Bronchial epithelial cell (primary cell): ENCODE data around the gene FAXDC2. TPM values are rescaled to one million over a fixed set of nuclear protein-coding genes. Genes with fewer than 3 reads are reported as not detected.

Experiments
- DNase-seq: peaks from one replicate; pipeline ENCODE4 v3.0.0-alpha.2; 2010; ENCODE audit warnings: low read depth
- FAIRE-seq: peaks from 2 replicates; lab custom pipeline; 2011; peaks lifted over from hg19 to GRCh38; lab: Jason Lieb, UNC
- H3K27me3 ChIP-seq: 2 replicates; pipeline ENCODE4 v1.5.1; 2011; ENCODE audit warnings: low read length; ENCODE audit not compliant: control insufficient read depth, insufficient read depth
- H3K36me3 ChIP-seq: 2 replicates; pipeline ENCODE4 v1.5.1; 2011; ENCODE audit warnings: low read length; ENCODE audit not compliant: control insufficient read depth, insufficient read depth
- H3K4me3 ChIP-seq: 2 replicates; pipeline ENCODE4 v1.5.1; 2011; ENCODE audit warnings: mild to moderate bottlenecking, low read depth, low read length, control low read depth
- total RNA-seq: library from RNA; depleted of rRNA; stranded (reverse); fragments of >200 nt; gene quantifications from 2 replicates; pipeline ENCODE4 v1.2.1, GENCODE V29; 2014
- TF ChIP-seq, protein P1 (sequence below): IDR thresholded peaks from 2 replicates; pipeline ENCODE4 v1.5.1; 2011; ENCODE audit warnings: mild to moderate bottlenecking, moderate library complexity, low read length, control low read depth, inconsistent platforms; ENCODE audit not compliant: insufficient read depth, severe bottlenecking

Gene FAXDC2
- total RNA-seq, 1 donor from 2014 or later = 1.1 TPM

DNA sequence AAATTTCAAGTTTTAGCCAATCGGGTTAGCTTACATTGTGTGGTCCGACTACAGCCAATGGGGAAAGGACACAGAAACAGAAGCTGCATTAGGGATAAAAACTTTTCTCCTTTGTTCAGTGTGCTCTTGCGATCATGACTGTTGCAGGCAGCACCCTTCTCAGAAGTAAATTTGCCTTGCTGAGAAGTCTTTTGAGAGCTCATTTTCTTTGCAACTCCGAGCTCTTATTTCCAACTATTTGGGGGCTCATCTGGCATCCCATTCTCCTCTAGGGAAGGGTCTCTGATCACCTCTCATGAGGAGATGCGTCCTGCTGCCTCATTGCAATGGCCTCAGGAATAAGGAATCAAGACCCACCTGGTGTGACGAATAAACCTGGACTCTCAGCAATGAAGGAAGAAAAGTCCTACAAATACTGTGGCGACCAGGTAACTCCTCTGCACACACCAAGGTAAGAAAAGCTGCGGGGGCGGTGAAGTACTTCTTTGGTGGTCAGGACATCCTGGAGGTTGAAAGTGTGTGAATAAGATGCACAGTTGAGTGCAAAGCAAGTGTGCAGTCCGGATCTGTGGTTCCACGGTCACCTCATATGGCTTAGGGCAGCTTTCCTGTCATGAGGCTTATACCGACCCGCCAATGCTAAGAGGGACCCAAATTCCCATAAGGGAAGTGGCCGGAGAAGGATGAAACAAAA is 28.4 kb upstream of the FAXDC2 start:
- no peak overlapping the region for H3K4me3 ChIP-seq
- TF ChIP-seq, protein P1, sequence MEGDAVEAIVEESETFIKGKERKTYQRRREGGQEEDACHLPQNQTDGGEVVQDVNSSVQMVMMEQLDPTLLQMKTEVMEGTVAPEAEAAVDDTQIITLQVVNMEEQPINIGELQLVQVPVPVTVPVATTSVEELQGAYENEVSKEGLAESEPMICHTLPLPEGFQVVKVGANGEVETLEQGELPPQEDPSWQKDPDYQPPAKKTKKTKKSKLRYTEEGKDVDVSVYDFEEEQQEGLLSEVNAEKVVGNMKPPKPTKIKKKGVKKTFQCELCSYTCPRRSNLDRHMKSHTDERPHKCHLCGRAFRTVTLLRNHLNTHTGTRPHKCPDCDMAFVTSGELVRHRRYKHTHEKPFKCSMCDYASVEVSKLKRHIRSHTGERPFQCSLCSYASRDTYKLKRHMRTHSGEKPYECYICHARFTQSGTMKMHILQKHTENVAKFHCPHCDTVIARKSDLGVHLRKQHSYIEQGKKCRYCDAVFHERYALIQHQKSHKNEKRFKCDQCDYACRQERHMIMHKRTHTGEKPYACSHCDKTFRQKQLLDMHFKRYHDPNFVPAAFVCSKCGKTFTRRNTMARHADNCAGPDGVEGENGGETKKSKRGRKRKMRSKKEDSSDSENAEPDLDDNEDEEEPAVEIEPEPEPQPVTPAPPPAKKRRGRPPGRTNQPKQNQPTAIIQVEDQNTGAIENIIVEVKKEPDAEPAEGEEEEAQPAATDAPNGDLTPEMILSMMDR = no peak
- DNase-seq = no peak
- H3K27me3 ChIP-seq = no peaks in the 10 kb centered on the region
- FAIRE-seq = no peak
- H3K36me3 ChIP-seq = peaks cover 6% of the 10 kb centered on the region

DNA sequence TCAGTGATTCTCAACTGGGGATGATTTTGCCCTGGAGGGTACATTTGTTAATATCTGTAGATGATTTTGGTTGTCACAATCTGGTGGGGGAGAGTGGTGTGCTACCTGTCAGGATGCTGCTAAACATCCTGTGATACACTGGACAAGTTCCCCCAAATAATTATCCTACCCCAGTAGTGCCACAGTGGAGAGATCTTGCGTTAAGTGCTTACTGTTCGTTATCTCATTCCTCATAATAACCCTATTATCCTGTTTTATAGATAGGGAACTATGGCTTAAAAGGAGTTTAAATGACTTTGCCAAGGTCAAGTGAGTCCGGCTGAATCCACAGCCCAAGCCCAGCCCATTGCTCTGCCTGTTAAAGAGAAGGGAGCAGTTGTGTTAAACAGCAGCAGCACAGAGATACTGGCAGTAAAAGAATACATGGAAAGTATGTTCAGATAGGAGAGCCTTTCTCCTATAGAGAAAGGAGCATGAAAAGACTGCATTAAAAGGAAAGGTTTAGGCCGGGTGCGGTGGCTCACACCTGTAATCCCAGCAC is 23.5 kb upstream of the FAXDC2 start:
- DNase-seq = no peak
- no peak for FAIRE-seq
- Histone ChIP-seq H3K27me3 (no peaks in the 10 kb centered on the region), H3K36me3 (peaks cover 17% of the 10 kb centered on the region), H3K4me3 (no peak overlapping the region)
- TF ChIP-seq, protein P1 = no peak

DNA sequence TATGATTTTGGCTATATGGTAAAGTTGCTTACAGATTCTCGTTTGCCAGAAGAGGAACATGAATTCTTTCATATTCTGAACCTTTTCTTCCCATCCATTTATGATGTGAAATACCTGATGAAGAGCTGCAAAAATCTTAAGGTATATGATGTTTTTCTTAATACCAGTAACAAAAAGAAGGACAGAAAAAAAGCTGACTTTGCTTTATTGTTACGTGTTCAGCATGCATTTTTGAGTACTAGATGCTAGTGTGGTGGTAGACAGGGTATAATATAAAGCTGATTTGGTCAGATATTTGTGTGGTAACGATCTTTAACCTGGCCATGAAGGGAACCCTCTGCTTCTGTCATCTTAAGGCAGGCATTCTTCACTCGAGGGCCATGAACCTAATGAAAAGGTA is 21.3 kb upstream of the FAXDC2 start:
- no peak for FAIRE-seq
- Histone ChIP-seq H3K27me3 (no peaks in the 10 kb centered on the region), H3K4me3 (no peak overlapping the region), H3K36me3 (peaks cover 17% of the 10 kb centered on the region)
- TF ChIP-seq, protein P1 = no peak
- no peak for DNase-seq

DNA sequence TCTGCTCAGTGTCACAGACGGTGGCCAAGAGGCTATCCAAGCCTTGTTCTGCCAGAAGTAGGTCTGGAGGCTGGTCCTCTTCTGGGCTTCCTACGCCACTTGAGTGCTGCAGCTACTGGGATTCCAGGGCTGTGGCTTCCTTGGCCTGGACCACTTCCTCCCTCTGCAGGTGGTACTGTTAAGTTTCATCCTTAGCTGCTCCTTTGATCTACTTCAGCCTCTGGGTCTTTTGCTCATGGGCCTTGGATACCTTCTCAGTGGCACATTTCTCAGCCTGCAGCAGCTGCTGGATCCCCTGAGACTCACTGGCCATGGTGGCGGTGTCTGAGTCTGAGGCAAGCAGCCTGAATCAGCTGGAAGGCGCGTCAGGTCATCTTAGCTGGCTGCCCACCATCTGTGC is 18.3 kb upstream of the FAXDC2 start:
- peaks cover 12% of the 10 kb centered on the region for H3K36me3 ChIP-seq
- TF ChIP-seq, protein P1 = peak; percentile 16
- no peak for FAIRE-seq
- no peak overlapping the region for H3K4me3 ChIP-seq
- no peak for DNase-seq
- no peaks in the 10 kb centered on the region for H3K27me3 ChIP-seq

GRCh38 chr5:154866841-154867240 is 16.4 kb upstream of the FAXDC2 start:
- DNase-seq = no peak
- peaks cover 9% of the 10 kb centered on the region for H3K36me3 ChIP-seq
- H3K27me3 ChIP-seq = no peaks in the 10 kb centered on the region
- no peak overlapping the region for H3K4me3 ChIP-seq
- no peak for FAIRE-seq
- TF ChIP-seq, protein P1 = no peak
